ENCODE measurements around the gene ARFRP1. TPM values are rescaled to one million over a fixed set of nuclear protein-coding genes. Genes with fewer than 3 reads are reported as not detected.
A peak's percentile ranks its signal among the peaks of the same experiment; 100 is the strongest.

ARFRP1 gene
- total RNA-seq, 1 donor: 25.7 TPM

- TF ChIP-seq CTCF (IDR thresholded peaks at IDR 0.05; ENCODE audit: insufficient read depth, low read length): peak; percentile 25
- H3K4me3 ChIP-seq (ENCODE audit: low read depth, low read length): peak overlapping the region; percentile 84
- DNase-seq (ENCODE audit: low read depth): peak; percentile 22
These were observed 771 bp downstream of the ARFRP1 start for GRCh38 chr20:63706852-63707557.

- H3K4me3 ChIP-seq (ENCODE audit: low read depth, low read length): peak overlapping the region; percentile 84
- TF ChIP-seq CTCF (IDR thresholded peaks at IDR 0.05; ENCODE audit: insufficient read depth, low read length): no peak
- DNase-seq (ENCODE audit: low read depth): no peak
These were observed 1.6 kb downstream of the ARFRP1 start for GRCh38 chr20:63706027-63706695.

GRCh38 chr20:63705232-63706026 is 2.3 kb downstream of the ARFRP1 start:
- DNase-seq (ENCODE audit: low read depth): no peak
- no peak overlapping the region for H3K4me3 ChIP-seq (ENCODE audit: low read depth, low read length)
- no peak for TF ChIP-seq CTCF (IDR thresholded peaks at IDR 0.05; ENCODE audit: insufficient read depth, low read length)

- TF ChIP-seq CTCF (IDR thresholded peaks at IDR 0.05; ENCODE audit: insufficient read depth, low read length): no peak
- H3K4me3 ChIP-seq (ENCODE audit: low read depth, low read length): no peak overlapping the region
- DNase-seq (ENCODE audit: low read depth): no peak
These were observed 3.0 kb downstream of the ARFRP1 start for GRCh38 chr20:63704749-63705117.

GRCh38 chr20:63703976-63704748 is 3.6 kb downstream of the ARFRP1 start:
- no peak for DNase-seq (ENCODE audit: low read depth)
- no peak for TF ChIP-seq CTCF (IDR thresholded peaks at IDR 0.05; ENCODE audit: insufficient read depth, low read length)
- no peak overlapping the region for H3K4me3 ChIP-seq (ENCODE audit: low read depth, low read length)

GRCh38 chr20:63703471-63703975 is 4.3 kb downstream of the ARFRP1 start:
- no peak for TF ChIP-seq CTCF (IDR thresholded peaks at IDR 0.05; ENCODE audit: insufficient read depth, low read length)
- DNase-seq (ENCODE audit: low read depth): no peak
- no peak overlapping the region for H3K4me3 ChIP-seq (ENCODE audit: low read depth, low read length)
